Measurements from ENCODE around the gene MAP3K14.
A peak's percentile ranks its signal among the peaks of the same experiment; 100 is the strongest.
"Not testable (repeated sequence)": the region's sequence is repeated elsewhere in the genome, so short reads cannot be mapped to it uniquely, and the experiment has no call there.

Gene MAP3K14

GRCh38 chr17:45253879-45254278 lies 62.9 kb downstream of the MAP3K14 start:
- DNase-seq = no peak

- not testable (repeated sequence) for DNase-seq
Observed at GRCh38 chr17:45253237-45253636, 63.6 kb downstream of the MAP3K14 start.

- DNase-seq = no peak
Observed at GRCh38 chr17:45251931-45252330, 64.9 kb downstream of the MAP3K14 start.

- DNase-seq = peak; percentile 84
Observed at GRCh38 chr17:45248132-45248957, 68.5 kb downstream of the MAP3K14 start.

DNA sequence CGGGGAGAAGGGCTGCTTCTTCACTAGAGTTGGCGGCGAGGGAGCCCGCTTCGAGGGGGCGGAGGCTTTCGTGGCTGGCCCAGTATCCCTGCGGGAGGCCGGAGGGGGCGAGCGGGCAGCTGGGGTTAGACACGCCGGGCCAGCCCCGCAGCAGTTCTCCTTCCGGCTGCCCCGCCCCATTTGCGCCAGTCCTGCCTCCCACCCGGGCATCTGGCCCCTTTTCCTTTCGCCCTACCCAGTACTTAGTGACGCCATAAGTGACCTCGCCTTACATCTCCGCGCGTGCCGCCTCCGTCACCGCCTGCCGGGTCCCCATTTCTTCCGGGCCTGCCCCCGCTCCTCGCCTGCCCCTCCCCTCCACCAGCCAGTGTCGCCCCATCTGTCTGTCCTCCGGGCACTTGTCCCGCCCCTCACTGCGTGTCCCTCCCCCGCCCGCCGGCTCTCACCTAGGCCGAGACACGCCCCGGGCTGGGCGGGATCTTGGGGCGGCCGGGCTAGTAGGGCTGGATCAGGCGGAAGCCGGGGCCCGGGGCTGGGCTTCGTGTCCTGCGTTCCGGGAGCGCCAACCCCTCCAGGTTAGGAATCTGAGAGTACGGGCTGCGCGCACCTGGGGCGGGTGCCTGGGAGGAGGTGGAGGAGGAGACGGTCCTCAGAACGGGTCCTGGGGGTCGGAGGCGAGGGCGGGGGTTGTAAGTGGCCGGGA lies 69.2 kb downstream of the MAP3K14 start:
- DNase-seq = peak; percentile 99

GRCh38 chr17:45246861-45247428 lies 69.9 kb downstream of the MAP3K14 start:
- DNase-seq = peak; percentile 35

GRCh38 chr17:45246338-45246737 lies 70.5 kb downstream of the MAP3K14 start:
- no peak for DNase-seq

GRCh38 chr17:45244725-45245656 lies 71.8 kb downstream of the MAP3K14 start:
- no peak for DNase-seq

GRCh38 chr17:45243750-45244149 lies 73.1 kb downstream of the MAP3K14 start:
- DNase-seq = no peak

DNA sequence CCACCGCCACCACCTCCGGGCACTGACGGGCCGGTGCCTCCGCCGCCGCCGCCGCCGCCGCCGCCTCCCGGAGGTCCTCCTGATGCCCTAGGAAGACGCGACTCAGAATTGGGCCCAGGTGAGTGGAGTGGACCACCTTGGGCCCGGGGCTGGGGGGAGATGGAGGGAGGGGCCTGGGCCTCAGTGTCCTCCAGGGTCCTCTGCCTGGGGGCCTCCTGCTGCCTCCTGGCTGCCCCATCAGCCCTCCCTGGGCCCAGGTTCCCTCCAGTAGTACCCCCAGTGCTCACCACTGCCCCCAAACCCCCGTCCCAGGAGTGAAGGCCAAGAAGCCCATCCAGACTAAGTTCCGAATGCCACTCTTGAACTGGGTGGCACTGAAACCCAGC lies 74.8 kb downstream of the MAP3K14 start:
- no peak for DNase-seq

GRCh38 chr17:45241328-45242028 lies 75.3 kb downstream of the MAP3K14 start:
- no peak for DNase-seq

- no peak for DNase-seq
Observed at GRCh38 chr17:45240905-45241327, 75.9 kb downstream of the MAP3K14 start.

DNA sequence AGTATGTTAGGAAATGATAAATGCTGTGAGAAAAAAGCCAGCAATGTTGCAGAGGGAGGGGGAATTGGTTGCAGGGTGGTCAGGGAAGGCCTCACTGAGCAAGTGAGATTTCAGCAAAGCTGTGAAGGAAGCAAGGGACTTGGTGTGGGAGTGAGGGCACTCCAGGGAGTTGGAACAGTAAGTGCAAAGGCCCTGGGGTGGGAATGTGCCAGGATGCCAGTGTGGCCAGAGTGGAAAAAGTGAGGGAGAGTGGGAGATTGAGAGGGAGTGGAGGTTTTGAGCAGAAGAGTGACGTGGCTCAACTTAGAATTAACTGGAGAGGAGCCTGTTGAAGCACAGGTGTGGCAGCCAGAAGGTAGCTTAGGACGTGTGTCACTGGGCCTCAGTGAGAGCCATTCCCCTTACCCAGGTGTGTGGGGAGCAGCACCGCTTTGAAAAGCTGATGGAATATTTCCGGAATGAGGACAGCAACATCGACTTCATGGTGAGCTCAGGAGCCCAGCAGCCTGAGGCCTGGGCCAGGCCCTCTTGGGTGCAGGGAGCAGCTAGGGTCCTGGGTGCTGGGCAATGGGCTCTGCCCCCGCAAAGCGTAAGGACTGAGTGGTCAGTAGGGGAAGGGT lies 78.6 kb downstream of the MAP3K14 start:
- no peak for DNase-seq

GRCh38 chr17:45237686-45238085 lies 79.1 kb downstream of the MAP3K14 start:
- DNase-seq = no peak

GRCh38 chr17:45236282-45236606 lies 80.6 kb downstream of the MAP3K14 start:
- no peak for DNase-seq

DNA sequence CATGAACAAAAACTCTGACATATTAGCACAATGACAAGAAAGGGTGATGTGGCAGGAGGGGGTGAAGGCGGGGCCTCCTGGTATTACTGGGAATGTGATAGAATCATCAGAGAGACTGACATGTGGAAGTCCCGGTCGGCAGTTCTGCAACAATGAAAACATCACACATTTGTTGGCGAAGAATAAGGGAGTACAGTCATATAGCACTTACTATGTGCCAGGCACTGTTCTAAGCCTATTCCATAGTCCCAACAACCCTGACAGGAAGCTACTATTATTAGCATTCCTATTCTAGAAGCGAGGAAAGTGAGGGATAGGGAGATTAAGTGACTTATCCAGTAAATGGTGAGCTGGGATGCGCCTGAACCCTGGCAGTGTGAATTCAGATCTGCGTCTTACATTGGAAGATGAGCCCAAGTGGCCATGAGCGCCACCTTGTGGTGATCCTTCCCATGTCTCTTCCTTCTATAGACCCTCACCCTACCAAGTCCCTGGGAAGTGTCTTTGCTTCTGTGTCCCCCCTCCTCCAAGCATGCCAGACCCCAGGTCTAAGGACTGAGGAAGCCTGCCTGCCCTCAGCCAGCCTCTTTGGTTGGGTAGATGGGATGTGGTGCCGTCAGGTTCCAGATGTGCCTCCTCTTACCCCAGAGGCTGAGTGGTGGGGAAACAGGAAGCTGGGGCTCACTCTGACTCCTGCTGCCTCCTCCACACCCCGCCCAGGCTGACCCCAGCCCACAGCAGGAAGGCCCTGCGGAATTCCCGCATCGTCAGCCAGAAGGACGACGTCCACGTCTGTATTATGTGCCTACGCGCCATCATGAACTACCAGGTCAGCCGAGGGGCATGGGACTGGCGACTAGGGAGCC lies 81.2 kb downstream of the MAP3K14 start:
- peak; percentile 80 for DNase-seq

DNA sequence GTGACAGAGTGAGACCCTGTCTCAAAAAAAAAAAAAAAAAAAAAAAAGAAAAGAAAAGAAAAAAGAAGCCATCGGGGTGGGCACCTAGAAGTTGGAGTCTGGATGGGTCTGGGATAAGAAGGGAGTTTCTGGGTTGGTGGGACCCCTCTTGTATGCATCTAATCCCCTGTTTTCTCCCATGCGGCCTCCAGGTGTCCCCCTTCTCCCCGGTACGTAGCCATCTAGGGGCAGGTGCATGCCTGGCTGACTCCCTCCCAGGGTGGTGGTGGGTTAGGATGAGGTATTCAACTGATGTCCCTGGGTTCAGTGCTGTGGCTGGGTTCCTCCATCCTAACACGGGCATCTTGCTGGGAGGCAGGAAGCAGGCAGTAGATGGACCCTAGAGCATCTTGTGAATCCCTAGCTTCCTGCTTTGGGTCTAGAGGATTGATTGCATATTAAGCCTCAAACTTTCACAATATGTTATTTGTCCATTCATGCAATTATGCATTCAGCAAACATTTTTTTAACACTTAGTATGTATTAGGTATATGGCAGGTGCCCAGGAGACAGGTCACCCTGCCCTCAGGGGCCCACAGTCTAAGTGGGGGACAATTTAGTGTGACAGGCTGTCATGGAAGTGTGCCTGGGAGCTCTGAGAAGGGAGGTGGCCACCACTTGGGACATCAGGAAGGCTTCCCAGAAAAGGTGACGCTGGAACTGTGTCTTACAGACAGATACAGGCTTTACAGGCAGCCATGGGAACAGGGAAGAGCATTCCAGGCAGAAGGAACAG lies 82.0 kb downstream of the MAP3K14 start:
- DNase-seq = peak; percentile 45

DNA sequence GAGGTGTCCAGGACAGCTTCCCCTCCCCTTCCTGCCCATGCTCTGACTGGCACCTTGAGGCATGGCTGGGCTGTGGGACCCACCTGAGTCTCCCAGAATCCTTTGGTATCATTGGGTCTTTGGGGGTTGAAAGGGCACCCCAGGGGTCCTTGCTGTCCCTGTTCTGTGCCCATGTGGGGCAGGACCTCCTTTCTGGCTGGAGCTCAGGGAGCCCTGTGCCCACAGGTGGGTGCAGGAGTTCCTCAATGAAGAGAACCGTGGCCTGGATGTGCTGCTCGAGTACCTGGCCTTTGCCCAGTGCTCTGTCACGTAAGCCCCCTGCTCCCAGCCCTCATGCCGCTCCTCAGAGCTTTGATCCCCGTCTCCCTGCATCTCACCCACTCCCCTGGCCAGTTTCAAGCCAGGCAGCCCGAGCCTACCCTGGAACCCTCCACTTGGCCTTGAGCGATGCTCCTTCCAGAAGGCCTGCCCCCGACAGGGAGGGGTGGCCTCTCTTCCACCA lies 83.3 kb downstream of the MAP3K14 start:
- DNase-seq = no peak

DNA sequence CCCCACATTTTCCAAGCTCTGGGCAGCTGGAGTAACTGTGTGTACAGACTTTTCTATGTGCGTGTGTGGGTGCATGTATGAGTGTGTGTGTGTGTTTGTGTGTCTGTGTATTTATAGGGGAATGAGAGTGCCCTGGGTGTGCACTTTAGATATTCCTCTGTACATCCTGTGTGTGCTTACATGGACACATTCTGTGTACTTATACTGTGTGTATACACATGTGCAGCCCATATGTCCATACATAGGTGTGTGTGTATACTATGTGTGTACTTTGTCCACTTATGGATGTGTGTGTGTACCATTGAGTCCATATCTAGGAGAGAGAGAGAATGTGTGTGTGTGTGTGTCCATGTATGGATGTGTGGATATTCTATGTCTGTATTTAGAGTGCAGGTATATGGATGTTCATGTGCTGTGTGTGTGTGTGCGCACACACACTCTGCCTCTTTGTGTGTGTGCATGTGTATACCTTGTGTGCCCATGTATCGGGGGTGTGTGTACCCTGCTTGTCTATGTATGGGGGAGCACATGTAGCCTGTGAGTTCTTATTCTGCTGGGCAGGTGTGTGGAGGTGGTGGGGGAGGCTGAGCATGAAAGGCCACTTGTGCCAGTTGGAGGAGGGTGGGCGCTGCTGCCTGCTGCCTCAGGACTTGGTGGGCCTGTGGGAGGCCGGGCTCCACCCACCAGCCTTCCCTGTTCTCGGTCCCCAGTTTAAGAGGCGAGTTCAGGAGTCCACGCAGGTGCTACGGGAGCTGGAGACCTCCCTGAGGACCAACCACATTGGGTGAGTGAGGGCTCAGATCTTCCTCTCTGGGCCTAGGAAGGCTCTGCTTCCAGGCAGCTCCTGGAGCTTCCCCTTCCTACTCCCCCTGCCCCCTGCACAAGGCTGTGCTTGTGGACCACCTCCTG lies 84.1 kb downstream of the MAP3K14 start:
- DNase-seq = no peak
